NOMO-1 treated with dmso at 0.1 percent for 144 hours (cell line): Measurements from ENCODE around the gene PALD1.
"Not testable (repeated sequence)": the region's sequence is repeated elsewhere in the genome, so short reads cannot be mapped to it uniquely, and the experiment has no call there.

ENCODE experiments used
- DNase-seq: peaks from one replicate; lab custom pipeline; 2025; ENCODE audit not compliant: unreplicated experiment; lab: John Stamatoyannopoulos, UW

PALD1 gene

GRCh38 chr10:70481831-70482530 is 3.4 kb downstream of the PALD1 start:
- DNase-seq, result no peak

DNA sequence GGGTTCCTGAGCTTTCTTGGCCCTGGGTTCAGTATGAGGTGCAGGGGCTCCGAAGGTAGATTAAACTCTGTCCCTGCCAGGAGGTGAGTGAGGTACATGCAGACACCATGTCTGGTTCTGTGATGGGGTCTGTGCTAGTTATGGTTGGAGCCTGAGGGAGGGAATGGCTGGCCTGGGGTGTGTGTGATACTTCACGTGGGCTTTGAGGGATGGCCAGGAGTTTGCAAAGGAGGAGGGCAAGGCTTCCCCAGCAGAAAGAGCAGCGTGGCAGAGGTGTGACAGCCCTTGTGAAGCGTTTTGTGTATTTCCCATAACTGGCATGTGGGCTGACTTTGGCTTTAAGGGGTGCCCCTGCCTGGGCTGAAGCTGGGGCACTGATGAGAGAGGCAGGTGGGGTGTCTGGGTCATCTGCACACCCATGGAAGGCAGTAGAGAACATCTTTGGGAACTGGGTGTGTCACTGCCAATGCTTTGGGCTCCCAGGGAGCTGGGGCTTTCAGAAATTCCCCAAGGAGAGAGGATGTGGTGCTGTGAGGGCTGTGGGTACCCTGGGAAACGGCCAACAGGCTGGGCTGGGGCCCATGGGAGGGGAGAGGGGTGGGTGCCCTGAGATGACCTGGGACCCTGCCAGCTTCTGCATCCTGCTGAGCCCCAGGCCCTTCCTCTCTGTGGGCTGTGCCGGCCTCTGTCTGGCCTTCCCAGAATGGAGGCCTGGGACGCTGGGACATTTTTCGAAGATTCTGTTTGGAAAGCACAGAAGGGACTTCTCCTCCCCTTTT is 4.6 kb downstream of the PALD1 start:
- DNase-seq, result no peak

- DNase-seq, result not testable (repeated sequence)
These were observed 5.3 kb downstream of the PALD1 start for GRCh38 chr10:70483872-70484271.

DNA sequence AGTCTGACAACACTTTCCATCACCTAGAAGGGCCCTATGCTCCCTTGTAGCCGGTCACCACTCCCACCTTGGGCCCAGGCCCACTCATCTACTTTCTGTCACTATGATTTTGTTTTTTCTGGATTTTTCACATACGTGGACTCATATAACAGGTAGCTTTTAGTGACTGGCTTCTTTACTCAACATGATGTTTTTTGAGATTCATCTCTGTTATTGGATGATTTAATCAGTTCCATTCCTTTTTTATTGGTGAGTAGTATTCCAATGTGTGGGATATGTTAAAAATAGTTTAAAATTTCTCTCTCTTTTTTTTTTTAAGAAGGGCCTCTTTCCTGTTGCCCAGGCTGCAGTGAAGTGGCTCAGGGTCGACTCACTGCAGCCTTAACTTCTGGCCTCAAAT is 9.3 kb downstream of the PALD1 start:
- no peak for DNase-seq

DNA sequence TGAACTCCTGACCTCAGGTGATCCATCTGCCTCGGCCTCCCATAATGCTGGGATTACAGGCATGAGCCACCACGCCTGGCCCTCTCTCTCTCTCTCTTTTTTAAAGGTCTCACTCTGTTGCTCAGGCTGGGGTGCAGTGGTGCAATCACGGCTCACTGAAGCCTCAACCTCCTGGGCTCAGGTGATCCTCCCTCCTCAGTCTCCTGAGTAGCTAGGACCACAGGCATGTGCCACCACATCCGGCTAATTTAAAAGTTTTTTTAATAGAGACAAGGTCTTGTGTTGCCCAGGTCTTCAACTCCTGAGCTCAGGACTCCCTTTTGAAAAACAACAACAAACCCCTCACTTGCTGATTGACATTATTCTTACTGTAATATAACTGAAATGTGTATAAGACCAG is 11.6 kb downstream of the PALD1 start:
- DNase-seq, result no peak

GRCh38 chr10:70491614-70492013 is 13.0 kb downstream of the PALD1 start:
- DNase-seq, result no peak

DNA sequence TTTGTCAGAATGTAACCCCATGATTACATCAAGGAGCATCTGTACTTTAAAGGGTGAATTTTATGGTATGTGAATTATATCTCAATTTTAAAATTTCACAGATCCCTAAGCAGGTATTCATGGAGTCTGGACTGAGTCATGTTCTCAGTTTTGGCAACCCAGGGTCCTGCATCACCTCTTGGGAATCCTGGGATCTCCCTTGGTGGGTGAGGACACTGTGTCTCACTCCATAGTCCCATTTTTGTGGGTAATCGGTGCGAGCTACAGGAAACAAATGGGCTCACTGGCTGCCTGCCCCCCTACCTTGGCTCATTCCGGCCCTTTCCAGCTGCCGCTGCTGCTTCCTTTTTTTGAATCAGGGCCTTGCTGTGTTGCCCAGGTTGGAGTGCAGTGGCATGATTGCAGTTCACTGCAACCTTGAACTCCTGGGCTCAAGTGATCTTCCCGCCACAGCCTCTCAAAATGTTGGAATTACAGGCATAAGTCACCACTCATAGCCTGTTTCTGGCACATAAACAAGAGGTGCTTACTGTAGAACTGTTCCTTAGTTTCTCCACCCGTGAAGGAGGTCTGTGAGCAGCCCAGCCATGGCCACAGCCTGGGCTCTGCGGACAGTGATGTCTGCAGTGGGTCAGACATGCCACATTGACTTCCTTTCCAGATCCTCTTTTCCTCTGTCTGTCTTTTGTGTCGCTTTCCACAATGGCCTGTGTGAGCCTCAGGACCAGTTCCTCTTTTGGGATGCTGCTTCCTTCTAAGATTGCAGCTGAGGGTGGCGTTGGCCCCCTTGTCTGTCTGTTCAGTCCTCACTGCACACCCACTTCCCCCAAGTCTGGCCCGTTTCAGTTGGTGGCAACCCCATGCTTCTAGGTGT is 14.5 kb downstream of the PALD1 start:
- peak; percentile 85 for DNase-seq

GRCh38 chr10:70493660-70494234 is 15.2 kb downstream of the PALD1 start:
- DNase-seq, result peak; percentile 14

- no peak for DNase-seq
These were observed 16.0 kb downstream of the PALD1 start for GRCh38 chr10:70494536-70494935.

DNA sequence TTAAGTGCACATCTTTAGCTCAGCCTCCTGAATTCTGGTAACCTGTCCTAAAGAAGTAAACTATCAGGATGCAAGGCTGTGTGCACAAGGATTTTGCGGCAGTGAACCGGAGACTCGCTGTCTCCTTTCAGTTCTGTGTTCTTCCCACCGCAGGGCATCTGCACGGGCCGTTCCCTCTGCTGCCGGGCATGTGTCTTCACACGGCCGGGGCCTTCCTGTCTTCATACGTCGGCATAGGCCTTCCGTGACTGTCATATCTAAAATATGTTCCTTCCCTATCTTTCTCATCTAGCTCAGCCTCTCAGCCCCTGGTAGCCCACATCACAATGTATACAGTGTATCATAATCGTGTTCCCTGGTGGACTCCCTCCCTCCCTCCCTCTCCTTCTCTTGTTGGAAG is 16.4 kb downstream of the PALD1 start:
- peak; percentile 47 for DNase-seq

DNA sequence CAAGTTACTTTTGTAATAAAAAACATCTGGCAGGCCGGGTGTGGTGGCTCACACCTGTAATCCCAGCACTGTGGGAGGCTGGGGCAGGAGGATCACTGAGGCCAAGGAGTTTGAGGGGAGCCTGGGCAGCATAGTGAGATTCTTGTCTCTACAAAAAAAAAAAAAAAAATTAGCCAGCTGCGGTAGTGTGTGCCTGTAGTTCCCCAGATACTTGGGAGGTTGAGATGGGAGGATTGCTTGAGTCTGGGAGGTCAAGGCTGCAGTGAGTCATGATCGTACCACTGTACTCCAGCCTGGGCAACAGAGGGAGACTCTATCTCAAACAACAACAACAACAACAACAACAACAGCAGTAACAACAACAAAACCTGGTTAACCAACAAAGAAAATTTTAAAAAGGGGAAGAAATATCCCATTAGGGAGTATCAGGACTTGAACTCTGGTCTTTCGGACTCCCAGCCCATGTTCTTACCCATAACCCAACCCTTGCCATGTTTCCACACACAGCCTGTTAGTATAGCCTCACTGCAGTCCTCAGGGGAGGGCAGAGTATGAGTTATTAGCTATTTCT is 17.2 kb downstream of the PALD1 start:
- DNase-seq, result no peak

DNA sequence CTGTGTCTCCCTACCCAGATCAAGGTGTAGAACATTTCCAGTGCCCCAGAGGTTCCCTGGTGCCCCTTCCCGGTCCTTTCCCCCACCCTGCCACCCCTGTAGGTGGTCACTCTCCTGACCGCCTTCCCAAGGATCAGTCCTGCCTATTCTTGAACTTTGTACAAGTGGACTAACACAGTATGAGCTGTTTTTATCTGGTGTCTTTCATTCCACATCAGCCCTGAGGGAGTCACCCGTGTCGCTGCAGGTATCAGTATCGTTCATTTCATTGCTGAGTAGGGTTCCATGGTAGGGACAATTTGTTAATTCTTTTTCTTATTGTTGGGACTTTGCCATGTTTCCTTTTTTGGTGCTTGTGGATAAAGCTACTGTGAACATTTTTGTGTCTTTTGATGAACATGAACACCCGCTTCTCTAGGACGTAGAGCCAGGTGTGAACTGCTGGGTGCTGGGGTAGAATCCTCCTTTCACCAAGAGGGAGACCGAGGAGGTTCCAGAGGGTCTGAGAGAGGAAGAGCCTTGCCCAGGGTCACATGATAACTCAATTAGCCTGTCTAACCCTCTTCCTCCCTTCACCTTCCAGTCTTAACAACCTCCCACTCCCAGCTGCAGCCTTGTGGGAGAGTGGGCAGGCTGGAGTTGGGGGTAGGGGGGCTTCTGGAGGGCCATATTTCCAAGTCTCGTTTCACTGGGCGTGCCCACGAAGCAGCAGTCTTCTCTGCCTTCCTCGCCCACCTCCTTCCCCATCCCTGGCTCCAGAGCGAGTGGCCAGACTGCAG is 18.0 kb downstream of the PALD1 start:
- no peak for DNase-seq

- DNase-seq, result no peak
These were observed 18.6 kb downstream of the PALD1 start for GRCh38 chr10:70497120-70497545.

GRCh38 chr10:70498970-70499835 is 20.6 kb downstream of the PALD1 start:
- DNase-seq, result no peak

- DNase-seq, result no peak
These were observed 21.2 kb downstream of the PALD1 start for GRCh38 chr10:70499836-70500167.

DNA sequence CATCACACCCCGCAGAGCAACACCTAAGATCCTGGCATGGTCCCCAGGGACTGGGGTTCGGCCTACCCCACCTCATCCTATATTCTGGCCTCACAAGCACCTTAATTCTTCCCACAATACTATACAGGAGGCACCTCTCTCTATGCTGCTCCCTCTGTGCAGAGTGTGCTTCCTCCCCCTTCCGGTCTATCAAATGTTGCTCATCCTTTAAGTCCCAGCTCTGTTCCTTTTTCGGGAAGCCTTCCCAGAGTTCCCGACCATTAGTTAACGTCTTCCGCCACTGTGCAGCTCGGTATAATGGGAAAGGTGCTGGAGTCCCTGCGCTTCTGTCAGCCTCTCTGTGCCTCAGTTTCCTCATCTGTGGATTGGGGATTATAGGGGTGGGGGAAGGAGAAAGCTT is 21.8 kb downstream of the PALD1 start:
- no peak for DNase-seq

DNA sequence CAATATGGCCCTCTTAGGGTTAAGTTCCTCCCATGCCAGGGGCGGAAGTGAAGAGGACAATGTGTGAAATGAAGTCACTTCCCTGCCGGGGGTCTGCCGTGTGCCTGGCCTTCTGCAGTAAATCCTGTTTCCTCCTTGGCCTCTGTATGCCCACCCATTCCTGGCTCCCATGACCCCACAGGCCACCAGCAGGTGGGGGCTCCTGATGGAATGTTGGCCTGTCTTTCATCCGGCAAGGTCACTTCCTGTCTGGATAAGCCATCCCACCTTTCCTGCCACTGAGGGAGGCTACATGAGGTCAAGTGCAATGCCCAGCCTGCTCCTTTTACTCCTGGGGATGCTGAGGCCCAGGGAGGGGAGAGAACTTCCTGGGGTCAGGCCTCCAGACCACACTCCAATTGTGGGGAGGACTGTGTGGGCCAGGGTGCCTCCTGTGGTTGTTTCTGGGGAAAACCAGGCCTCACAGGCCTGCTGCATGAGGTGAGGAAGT is 22.3 kb downstream of the PALD1 start:
- DNase-seq, result no peak

DNA sequence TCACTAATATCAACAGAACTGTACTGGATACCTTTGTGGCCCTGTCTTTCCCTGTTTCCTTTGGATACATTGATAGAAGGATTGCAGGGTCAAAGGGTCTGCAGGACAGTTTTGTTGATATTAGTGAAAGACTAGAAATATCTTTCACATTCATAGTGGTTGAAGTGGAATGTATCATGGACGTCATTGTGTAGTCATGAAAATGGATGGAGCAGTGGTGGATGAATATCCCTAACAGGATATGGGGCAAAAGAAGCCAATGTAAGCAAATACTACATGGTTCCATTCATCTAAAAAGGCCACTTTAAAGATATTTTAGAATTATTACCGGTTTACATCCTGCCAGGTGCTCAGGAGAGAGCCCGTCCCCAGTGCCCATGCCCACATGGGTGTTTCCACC is 23.8 kb downstream of the PALD1 start:
- no peak for DNase-seq

DNA sequence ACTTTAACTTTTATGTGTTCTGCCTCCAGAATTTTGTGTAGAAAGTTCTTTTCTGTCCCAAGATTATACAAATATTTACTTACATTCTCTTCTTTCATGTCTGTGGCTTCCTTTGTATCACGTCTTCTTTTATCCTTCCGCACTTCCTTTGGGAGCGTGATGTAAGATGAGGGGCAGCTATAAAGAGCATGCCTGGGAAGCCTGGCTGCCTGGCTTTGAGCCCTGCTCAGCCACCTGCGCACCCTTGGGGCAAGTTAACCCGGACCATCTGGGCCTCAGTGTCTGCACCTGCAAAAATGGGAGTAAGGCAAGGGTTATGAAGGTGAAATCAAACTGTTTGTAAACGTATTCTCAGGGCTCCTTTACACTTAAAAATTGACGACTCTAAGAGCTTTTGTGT is 25.2 kb downstream of the PALD1 start:
- no peak for DNase-seq
